K562 (cell line): ENCODE data around the gene CYP2A6. TPM values are rescaled to one million over a fixed set of nuclear protein-coding genes. Genes with fewer than 3 reads are reported as not detected.
A peak's percentile ranks its signal among the peaks of the same experiment; 100 is the strongest.

Experiments used
- ATF4 ChIP-seq: fragments of 450-650 bp; formaldehyde crosslinking; IDR thresholded peaks from 2 replicates; pipeline ENCODE4 v1.4.0; 2022; ENCODE audit warnings: mild to moderate bottlenecking, moderate library complexity
- CBX3 ChIP-seq, 2 experiments: IDR thresholded peaks; 1 replicate in 1 of 2; 2 replicates in 1 of 2; pipeline ENCODE4 v1.6.1; 2012; ENCODE audit warnings: inconsistent platforms in 2 of 2, low read length in 2 of 2, borderline replicate concordance in 1 of 2, control low read depth in 1 of 2
- CREB3 ChIP-seq: fragments of 450-650 bp; conservative IDR thresholded peaks from 2 replicates; pipeline ENCODE4 v1.6.1; 2016; ENCODE audit warnings: missing genetic modification characterization, low read depth, mild to moderate bottlenecking, missing compliant biosample characterization, moderate library complexity
- DMBX1 ChIP-seq: fragments of 250-450 bp; sonication (Bioruptor Pico); IDR thresholded peaks from 2 replicates; pipeline ENCODE4 v1.8.0; 2022; ENCODE audit warnings: inconsistent platforms, mild to moderate bottlenecking, moderate library complexity, borderline replicate concordance
- FOXK2 ChIP-seq, 2 experiments: fragments of 450-650 bp; IDR thresholded peaks in 1 of 2; conservative IDR thresholded peaks in 1 of 2; 2 replicates each; pipeline ENCODE4 v1.6.1; 2016; ENCODE audit warnings: low read depth in 2 of 2, mild to moderate bottlenecking in 1 of 2
- GATA2 ChIP-seq: sonication (generic); formaldehyde crosslinking; IDR thresholded peaks from 2 replicates; pipeline ENCODE4 v1.4.0; 2020; ENCODE audit warnings: mild to moderate bottlenecking, missing genetic modification reagents
- L3MBTL2 ChIP-seq: fragments of 450-650 bp; IDR thresholded peaks from 2 replicates; pipeline ENCODE4 v1.6.1; 2016; ENCODE audit warnings: mild to moderate bottlenecking, moderate library complexity
- MEF2D ChIP-seq: conservative IDR thresholded peaks from 2 replicates; pipeline ENCODE4 v1.6.1; 2016; ENCODE audit warnings: low read depth, missing genetic modification characterization, missing compliant biosample characterization
- MNT ChIP-seq, 2 experiments: fragments of 450-650 bp; conservative IDR thresholded peaks; 2 replicates each; pipeline ENCODE4 v1.6.1; 2017; ENCODE audit warnings: mild to moderate bottlenecking in 2 of 2, moderate library complexity in 2 of 2
- MTF1 ChIP-seq: fragments of 250-450 bp; sonication (Bioruptor Pico); IDR thresholded peaks from 2 replicates; pipeline ENCODE4 v1.9.0; 2021; ENCODE audit warnings: moderate library complexity, mild to moderate bottlenecking, inconsistent platforms, borderline replicate concordance
- PTRF ChIP-seq: fragments of 450-650 bp; IDR thresholded peaks from 2 replicates; pipeline ENCODE4 v1.6.1; 2016; ENCODE audit warnings: mild to moderate bottlenecking, missing genetic modification characterization, missing compliant biosample characterization
- SMAD4 ChIP-seq: fragments of 250-450 bp; sonication (Bioruptor Pico); conservative IDR thresholded peaks from 2 replicates; pipeline ENCODE4 v1.8.0; 2021; ENCODE audit warnings: inconsistent platforms, mild to moderate bottlenecking, moderate library complexity
- TSHZ1 ChIP-seq: fragments of 250-450 bp; sonication (Bioruptor Pico); IDR thresholded peaks from 2 replicates; pipeline ENCODE4 v1.4.0; 2020; ENCODE audit warnings: mild to moderate bottlenecking, moderate library complexity
- ZEB2 ChIP-seq: fragments of 450-650 bp; IDR thresholded peaks from 2 replicates; pipeline ENCODE4 v1.6.1; 2016
- ZNF175 ChIP-seq: fragments of 200-800 bp; sonication (Bioruptor generic); IDR thresholded peaks from 2 replicates; pipeline ENCODE4 v1.6.1; 2016; ENCODE audit warnings: low read depth, mild to moderate bottlenecking, missing genetic modification characterization, missing compliant biosample characterization
- ZNF197 ChIP-seq: fragments of 200-800 bp; sonication (Bioruptor generic); IDR thresholded peaks from 2 replicates; pipeline ENCODE4 v1.6.1; 2016; ENCODE audit warnings: low read depth, missing genetic modification characterization, missing compliant biosample characterization
- polyA plus RNA-seq, 8 experiments: library from polyadenylated mRNA; depleted of rRNA in 4 of 8; stranded (reverse) in 5 of 8; unstranded in 3 of 8; fragments of >200 nt; fragmentation: Nextera tagmentation in 2 of 8; fragmentation: Illumina TruSeq in 1 of 8; extraction: Ambion mirVana in 2 of 8; extraction: Trizol in 1 of 8; gene quantifications; 2 replicates each; pipeline versions ENCODE4 v1.2.1 to v1.2.3, GENCODE V29; 2011 to 2014; ENCODE audit warnings: inconsistent platforms in 1 of 8, missing spikeins in 1 of 8
- total RNA-seq, 7 experiments: library from RNA; depleted of rRNA in 6 of 7; stranded (reverse); fragments of >200 nt in 6 of 7; fragmentation: Illumina TruSeq in 2 of 7; extraction: Trizol in 2 of 7; gene quantifications; 2 replicates each; pipeline versions ENCODE4 v1.2.1 to v1.2.3, GENCODE V29; 2011 to 2021; ENCODE audit warnings: low replicate concordance in 1 of 7

CYP2A6 gene
- total and polyA plus RNA-seq, 9 of the 15 experiments (the other 6 are each of a cell fraction or from before 2014, with no cell fraction given) = 0.31 TPM; not detected in 8

GRCh38 chr19:40896843-40897789 lies 46.9 kb upstream of the CYP2A6 start (continued):
- peak; percentile 67; the same call in 1 of the 2 replicates for TF ChIP-seq MTF1
- peak; percentile 32; the same call in 1 of the 2 replicates for TF ChIP-seq ZNF197 (CRISPR knock-in tag)
- 0 out of 2 replicates have a peak, but pooled peaks have one; percentile 47 for TF ChIP-seq CREB3 (tag)
- peak; percentile 41; the same call in 1 of the 2 replicates for TF ChIP-seq TSHZ1 (CRISPR knock-in tag)
- peak in 1 of 2 experiments; percentile 54; a peak in 2 of 3 replicates for TF ChIP-seq CBX3 (IDR thresholded peaks at IDR 0.05; ENCODE audit: borderline replicate concordance in 1 of 2, low read length in 2 of 2)
- TF ChIP-seq MEF2D (tag) = 0 out of 2 replicates have a peak, but pooled peaks have one; percentile 38
- peak; percentile 86 for TF ChIP-seq DMBX1
- TF ChIP-seq ZEB2 = peak; percentile 71
- TF ChIP-seq PTRF (tag) = peak; percentile 7; the same call in 1 of the 2 replicates
- TF ChIP-seq ATF4 (CRISPR knock-in tag) = peak; percentile 96
- TF ChIP-seq L3MBTL2 = peak; percentile 75
- TF ChIP-seq MNT (conservative IDR thresholded peaks at IDR 0.05) = peak in 1 of 2 experiments; percentile 35; a peak in 1 of 4 replicates
- peak; percentile 54 for TF ChIP-seq SMAD4 (CRISPR knock-in tag)
- TF ChIP-seq FOXK2 (conservative IDR thresholded peaks at IDR 0.05 in 1 of 2, IDR thresholded peaks at IDR 0.05 in 1 of 2; ENCODE audit: low read depth in 2 of 2) = peak; percentile 39 to 57; a peak in 2 of 4 replicates
- peak; percentile 72 for TF ChIP-seq ZNF175 (CRISPR knock-in tag)
- TF ChIP-seq GATA2 = peak; percentile 73; the same call in 1 of the 2 replicates
